ENCODE results near the gene EXOC7. TPM values are rescaled to one million over a fixed set of nuclear protein-coding genes. Genes with fewer than 3 reads are reported as not detected.

EXOC7 gene
- total and polyA plus RNA-seq, 4 donors = 25.7 to 138 (median 100) TPM

- H3K36me3 ChIP-seq (ENCODE audit: control insufficient read depth in 1 of 2, insufficient read depth in 2 of 2, low read length in 1 of 2) = no peaks in the 10 kb centered on the region
- ATAC-seq (ENCODE audit: low FRiP score) (no peak), DNase-seq (peak in 1 of 2 donors; percentile 62)
- WGBS, 2 donors = 72 to 76% methylated on average over 13 of the region's 13 CpGs
- no peak overlapping the region for H3K4me3 ChIP-seq (ENCODE audit: low read length in 2 of 2)
- no peaks in the 10 kb centered on the region for H3K4me1 ChIP-seq (ENCODE audit: control insufficient read depth in 1 of 2, insufficient read depth in 2 of 2, low read length in 2 of 2)
- H3K9me3 ChIP-seq (ENCODE audit: control insufficient read depth, low read length) = no peaks in the 10 kb centered on the region
- intact Hi-C loops (cut with DNase I) = loop anchor here in 1 of 2 donors (2.0 kb wide), 1 partner anchor 25 kb away; no protein-coding TSS in a partner anchor
- H3K27me3 ChIP-seq (ENCODE audit: control insufficient read depth in 1 of 2, insufficient read depth in 2 of 2, low read length in 1 of 2) = no peaks in the 10 kb centered on the region
- H3K27ac ChIP-seq (ENCODE audit: low read depth in 1 of 2, low read length in 2 of 2) = no peak overlapping the region
These were observed 43.8 kb upstream of the EXOC7 start for GRCh38 chr17:76147211-76148014.

- Histone ChIP-seq H3K36me3 (ENCODE audit: control insufficient read depth in 1 of 2, insufficient read depth in 2 of 2, low read length in 1 of 2) (no peaks in the 10 kb centered on the region), H3K27me3 (ENCODE audit: control insufficient read depth in 1 of 2, insufficient read depth in 2 of 2, low read length in 1 of 2) (no peaks in the 10 kb centered on the region), H3K27ac (ENCODE audit: low read depth in 1 of 2, low read length in 2 of 2) (no peak overlapping the region), H3K9me3 (ENCODE audit: control insufficient read depth, low read length) (no peaks in the 10 kb centered on the region), H3K4me3 (ENCODE audit: low read length in 2 of 2) (no peak overlapping the region), H3K4me1 (ENCODE audit: control insufficient read depth in 1 of 2, insufficient read depth in 2 of 2, low read length in 2 of 2) (no peaks in the 10 kb centered on the region)
- intact Hi-C loops (cut with DNase I) = loop anchor here in 1 of 2 donors (2.0 kb wide), 1 partner anchor 23 kb away; no protein-coding TSS in a partner anchor
- 90 to 92% methylated on average over 22 of the region's 22 CpGs for WGBS, 2 donors
- ATAC-seq (ENCODE audit: low FRiP score) (peak; percentile 38), DNase-seq (peak in 1 of 2 donors; percentile 43)
These were observed 42.7 kb upstream of the EXOC7 start for GRCh38 chr17:76146053-76146851.

GRCh38 chr17:76145231-76146052 is 41.9 kb upstream of the EXOC7 start:
- Histone ChIP-seq H3K27ac (ENCODE audit: low read depth in 1 of 2, low read length in 2 of 2) (no peak overlapping the region), H3K4me1 (ENCODE audit: control insufficient read depth in 1 of 2, insufficient read depth in 2 of 2, low read length in 2 of 2) (no peaks in the 10 kb centered on the region), H3K27me3 (ENCODE audit: control insufficient read depth in 1 of 2, insufficient read depth in 2 of 2, low read length in 1 of 2) (no peaks in the 10 kb centered on the region), H3K36me3 (ENCODE audit: control insufficient read depth in 1 of 2, insufficient read depth in 2 of 2, low read length in 1 of 2) (no peaks in the 10 kb centered on the region), H3K4me3 (ENCODE audit: low read length in 2 of 2) (no peak overlapping the region), H3K9me3 (ENCODE audit: control insufficient read depth, low read length) (no peaks in the 10 kb centered on the region)
- no peak for ATAC-seq (ENCODE audit: low FRiP score)
- 90 to 93% methylated on average over 25 of the region's 25 CpGs for WGBS, 2 donors
- intact Hi-C loops (cut with DNase I) = loop anchor here in 1 of 2 donors (2.0 kb wide), 1 partner anchor 23 kb away; no protein-coding TSS in a partner anchor
- peak; percentile 49 to 74 for DNase-seq

GRCh38 chr17:76142585-76143041 is 39.0 kb upstream of the EXOC7 start:
- intact Hi-C loops (cut with DNase I) = no loop called here
- WGBS, 2 donors = 93 to 95% methylated on average over 6 of the region's 6 CpGs
- no peak for ATAC-seq (ENCODE audit: low FRiP score)
- no peaks in the 10 kb centered on the region for H3K36me3 ChIP-seq (ENCODE audit: control insufficient read depth in 1 of 2, insufficient read depth in 2 of 2, low read length in 1 of 2)
- no peaks in the 10 kb centered on the region for H3K27me3 ChIP-seq (ENCODE audit: control insufficient read depth in 1 of 2, insufficient read depth in 2 of 2, low read length in 1 of 2)
- no peaks in the 10 kb centered on the region for H3K4me1 ChIP-seq (ENCODE audit: control insufficient read depth in 1 of 2, insufficient read depth in 2 of 2, low read length in 2 of 2)
- H3K27ac ChIP-seq (ENCODE audit: low read depth in 1 of 2, low read length in 2 of 2) = no peak overlapping the region
- H3K9me3 ChIP-seq (ENCODE audit: control insufficient read depth, low read length) = no peaks in the 10 kb centered on the region
- peak in 1 of 2 donors; percentile 71 for DNase-seq
- no peak overlapping the region for H3K4me3 ChIP-seq (ENCODE audit: low read length in 2 of 2)

- no peak for ATAC-seq (ENCODE audit: low FRiP score)
- intact Hi-C loops (cut with DNase I) = no loop called here
These were observed 38.5 kb upstream of the EXOC7 start for GRCh38 chr17:76142039-76142584.

GRCh38 chr17:76141212-76142038 is 37.8 kb upstream of the EXOC7 start, which contains the start of gene FOXJ1:
Gene FOXJ1 (minus strand): TSS chr17:76141245. CDS start chr17:76140395, 850 bp downstream.
- intact Hi-C loops (cut with DNase I) = no loop called here
- H3K36me3 ChIP-seq (ENCODE audit: control insufficient read depth in 1 of 2, insufficient read depth in 2 of 2, low read length in 1 of 2) = no peaks in the 10 kb centered on the region
- 9% methylated on average over 58 to 59 of the region's 59 CpGs for WGBS, 2 donors
- ATAC-seq (ENCODE audit: low FRiP score) (peak; percentile 88), DNase-seq (peak; percentile 91 to 95)
- no peaks in the 10 kb centered on the region for H3K27me3 ChIP-seq (ENCODE audit: control insufficient read depth in 1 of 2, insufficient read depth in 2 of 2, low read length in 1 of 2)
- H3K4me3 ChIP-seq (ENCODE audit: low read length in 2 of 2) = no peak within 1 kb of the TSS
- H3K27ac ChIP-seq (ENCODE audit: low read depth in 1 of 2, low read length in 2 of 2) = no peak within 1 kb of the TSS
- no peaks in the 10 kb centered on the region for H3K9me3 ChIP-seq (ENCODE audit: control insufficient read depth, low read length)
- no peaks in the 10 kb centered on the region for H3K4me1 ChIP-seq (ENCODE audit: control insufficient read depth in 1 of 2, insufficient read depth in 2 of 2, low read length in 2 of 2)

More at GRCh38 chr17:76142039-76142584, 38.5 kb upstream of the EXOC7 start:
- Histone ChIP-seq H3K4me3 (ENCODE audit: low read length in 2 of 2) (no peak overlapping the region), H3K27me3 (ENCODE audit: control insufficient read depth in 1 of 2, insufficient read depth in 2 of 2, low read length in 1 of 2) (no peaks in the 10 kb centered on the region), H3K9me3 (ENCODE audit: control insufficient read depth, low read length) (no peaks in the 10 kb centered on the region), H3K4me1 (ENCODE audit: control insufficient read depth in 1 of 2, insufficient read depth in 2 of 2, low read length in 2 of 2) (no peaks in the 10 kb centered on the region), H3K36me3 (ENCODE audit: control insufficient read depth in 1 of 2, insufficient read depth in 2 of 2, low read length in 1 of 2) (no peaks in the 10 kb centered on the region), H3K27ac (ENCODE audit: low read depth in 1 of 2, low read length in 2 of 2) (no peak overlapping the region)
- DNase-seq = peak in 1 of 2 donors; percentile 68
- 83 to 84% methylated on average over 10 of the region's 10 CpGs for WGBS, 2 donors

GRCh38 chr17:76140661-76141211 is 37.1 kb upstream of the EXOC7 start:
- H3K4me1 ChIP-seq (ENCODE audit: control insufficient read depth in 1 of 2, insufficient read depth in 2 of 2, low read length in 2 of 2) = no peaks in the 10 kb centered on the region
- H3K4me3 ChIP-seq (ENCODE audit: low read length in 2 of 2) = no peak overlapping the region
- intact Hi-C loops (cut with DNase I) = no loop called here
- ATAC-seq (ENCODE audit: low FRiP score) = no peak
- H3K36me3 ChIP-seq (ENCODE audit: control insufficient read depth in 1 of 2, insufficient read depth in 2 of 2, low read length in 1 of 2) = no peaks in the 10 kb centered on the region
- H3K27ac ChIP-seq (ENCODE audit: low read depth in 1 of 2, low read length in 2 of 2) = no peak overlapping the region
- DNase-seq = no peak
- WGBS, 2 donors = 3% methylated on average over 22 to 24 of the region's 24 CpGs
- H3K9me3 ChIP-seq (ENCODE audit: control insufficient read depth, low read length) = no peaks in the 10 kb centered on the region
- H3K27me3 ChIP-seq (ENCODE audit: control insufficient read depth in 1 of 2, insufficient read depth in 2 of 2, low read length in 1 of 2) = no peaks in the 10 kb centered on the region

All from aorta (tissue), 5 donors.